ENCODE measurements around the gene RNF227. TPM values are rescaled to one million over a fixed set of nuclear protein-coding genes. Genes with fewer than 3 reads are reported as not detected.

The RNF227 gene
- total and polyA plus RNA-seq, 2 of the 8 experiments (the other 6 are each of a cell fraction or from before 2014, with no cell fraction given): 0.63 to 1.7 TPM

- TF ChIP-seq, protein P1, sequence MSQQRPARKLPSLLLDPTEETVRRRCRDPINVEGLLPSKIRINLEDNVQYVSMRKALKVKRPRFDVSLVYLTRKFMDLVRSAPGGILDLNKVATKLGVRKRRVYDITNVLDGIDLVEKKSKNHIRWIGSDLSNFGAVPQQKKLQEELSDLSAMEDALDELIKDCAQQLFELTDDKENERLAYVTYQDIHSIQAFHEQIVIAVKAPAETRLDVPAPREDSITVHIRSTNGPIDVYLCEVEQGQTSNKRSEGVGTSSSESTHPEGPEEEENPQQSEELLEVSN (IDR thresholded peaks at IDR 0.05): no peak
These were observed 6.3 kb upstream of the RNF227 start (continued) for GRCh38 chr17:7922269-7922844.

Measured in H1 (cell line).